NCI-H1694 treated with DMSO at 0.1 percent for 48 hours (cell line): ENCODE measurements around the gene STK32B.

ENCODE experiments used
- DNase-seq: peaks from one replicate; lab custom pipeline; 2025; lab: John Stamatoyannopoulos, UW

STK32B gene

GRCh38 chr4:5069901-5070300 lies 18.6 kb downstream of the STK32B start:
- no peak for DNase-seq

- DNase-seq = no peak
Measured at GRCh38 chr4:5072948-5073347, 21.7 kb downstream of the STK32B start.

- no peak for DNase-seq
Measured at GRCh38 chr4:5078009-5078408, 26.7 kb downstream of the STK32B start.

- no peak for DNase-seq
Measured at GRCh38 chr4:5079581-5079980, 28.3 kb downstream of the STK32B start.

GRCh38 chr4:5081441-5081999 lies 30.2 kb downstream of the STK32B start:
- DNase-seq = no peak

- no peak for DNase-seq
Measured at GRCh38 chr4:5082376-5082775, 31.1 kb downstream of the STK32B start.

GRCh38 chr4:5084911-5085475 lies 33.7 kb downstream of the STK32B start:
- DNase-seq = no peak

- DNase-seq = no peak
Measured at GRCh38 chr4:5086535-5086934, 35.3 kb downstream of the STK32B start.

- DNase-seq = no peak
Measured at GRCh38 chr4:5096261-5096660, 45.0 kb downstream of the STK32B start.

GRCh38 chr4:5098176-5098575 lies 46.9 kb downstream of the STK32B start:
- no peak for DNase-seq

- no peak for DNase-seq
Measured at GRCh38 chr4:5100336-5100735, 49.1 kb downstream of the STK32B start.

GRCh38 chr4:5100986-5101385 lies 49.7 kb downstream of the STK32B start:
- DNase-seq = no peak

- DNase-seq = no peak
Measured at GRCh38 chr4:5101571-5101970, 50.3 kb downstream of the STK32B start.

GRCh38 chr4:5110901-5111300 lies 59.6 kb downstream of the STK32B start:
- DNase-seq = no peak

GRCh38 chr4:5112333-5113095 lies 61.2 kb downstream of the STK32B start:
- DNase-seq = no peak

GRCh38 chr4:5114950-5115349 lies 63.7 kb downstream of the STK32B start:
- DNase-seq = no peak

GRCh38 chr4:5118091-5118786 lies 67.0 kb downstream of the STK32B start:
- DNase-seq = no peak

GRCh38 chr4:5118994-5119835 lies 67.9 kb downstream of the STK32B start:
- no peak for DNase-seq

GRCh38 chr4:5120067-5120466 lies 68.8 kb downstream of the STK32B start:
- DNase-seq = no peak

GRCh38 chr4:5120468-5120867 lies 69.2 kb downstream of the STK32B start:
- no peak for DNase-seq

GRCh38 chr4:5122114-5122513 lies 70.8 kb downstream of the STK32B start:
- DNase-seq = no peak

GRCh38 chr4:5124876-5125275 lies 73.6 kb downstream of the STK32B start:
- no peak for DNase-seq
